Stomach (tissue), 4 donors: Measurements from ENCODE around the gene MRM3.

ENCODE experiments used
- CTCF ChIP-seq, 7 experiments: fragments of 450-650 bp in 4 of 7; fragments of 200-600 bp in 3 of 7; sonication (generic) in 3 of 7; IDR thresholded peaks; one replicate each; pipeline ENCODE4 v1.5.1; 2016 to 2019; ENCODE audit warnings: antibody characterized with exemption in 7 of 7, control low read depth in 2 of 7, mild to moderate bottlenecking in 1 of 7
- EP300 ChIP-seq: sonication (generic); formaldehyde crosslinking; IDR thresholded peaks from one replicate; pipeline ENCODE4 v1.6.1; 2017; ENCODE audit warnings: antibody characterized with exemption
- POLR2A ChIP-seq, 4 donors: fragments of 450-650 bp; IDR thresholded peaks; one replicate each; pipeline ENCODE4 v1.6.1; 2016; ENCODE audit warnings: antibody characterized with exemption in 4 of 4, control low read depth in 2 of 4, mild to moderate bottlenecking in 1 of 4, moderate library complexity in 1 of 4

GRCh38 chr17:798246-798645 is 16.1 kb downstream of the MRM3 start:
- TF ChIP-seq CTCF (IDR thresholded peaks at IDR 0.05) (no peak), POLR2A (IDR thresholded peaks at IDR 0.05) (no peak), EP300 (no peak)
